B cell (primary cell): ENCODE data around the gene ARNT2.

Experiments used
- CTCF ChIP-seq: fragments of 200-600 bp; IDR thresholded peaks from one replicate; pipeline ENCODE4 v1.8.0; 2022; ENCODE audit warnings: antibody characterized with exemption, mild to moderate bottlenecking
- EZH2 ChIP-seq: IDR thresholded peaks from 2 replicates; pipeline ENCODE4 v1.6.1; 2012; ENCODE audit warnings: borderline replicate concordance, low read depth, mild to moderate bottlenecking, moderate library complexity, low read length; ENCODE audit not compliant: insufficient read depth, poor library complexity, severe bottlenecking

GRCh38 chr15:80459380-80459779 lies 55.2 kb downstream of the ARNT2 start:
- TF ChIP-seq CTCF (no peak), EZH2 (no peak)
